HCT116 (cell line): ENCODE data around the gene LMX1A. TPM values are rescaled to one million over a fixed set of nuclear protein-coding genes. Genes with fewer than 3 reads are reported as not detected.

Experiments
- ATAC-seq: fragments of 200-7000 bp; cut with Tn5 transposase; 2 replicates; pipeline ENCODE4 v1.9.1; 2020; ENCODE audit warnings: mild to moderate bottlenecking, moderate library complexity
- BruUV-seq: library from RNA; stranded (reverse); fragments of 400-500 nt; replicated peaks from 2 replicates; lab custom pipeline; 2021; lab: Mats Ljungman, UMichigan
- CTCF ChIA-PET: fragments of 300-600 bp; sonication (Branson Sonifier 250); formaldehyde crosslinking; loops from one replicate; lab custom pipeline; 2021; ENCODE audit warnings: antibody characterized with exemption; lab: Charles Lee
- POLR2A ChIA-PET: fragments of 300-600, 350-600 bp; sonication (Branson Sonifier 250); formaldehyde crosslinking; loops from one replicate; lab custom pipeline; 2021; ENCODE audit warnings: antibody characterized with exemption; lab: Charles Lee
- RAD21 ChIA-PET, 2 experiments: fragments of 300-600 bp; sonication (Branson Sonifier 250); formaldehyde crosslinking; loops; one replicate each; lab custom pipeline; 2023; ENCODE audit warnings: low total read pairs in 2 of 2; ENCODE audit not compliant: uncharacterized antibody in 2 of 2, unreplicated experiment in 2 of 2, low non-redundant PET in 1 of 2; lab: Charles Lee
- DNase-seq: peaks from one replicate; pipeline ENCODE4 v3.0.0-alpha.2; 2010; ENCODE audit warnings: low read depth, low spot score
- H2AFZ ChIP-seq: fragments of 200-600 bp; shearing (Covaris generic), sonication (generic); 2 replicates; pipeline ENCODE4 v1.6.1; 2017; ENCODE audit warnings: low read depth, mixed run types, mixed read lengths, antibody characterized with exemption, low read length; ENCODE audit not compliant: poor library complexity, severe bottlenecking
- H3K27ac ChIP-seq: 2 replicates; pipeline ENCODE4 v1.5.1; 2012; ENCODE audit warnings: low read depth, low read length
- H3K27me3 ChIP-seq: fragments of 200-600 bp; sonication (generic); 2 replicates; pipeline ENCODE4 v1.6.1; 2016; ENCODE audit warnings: mixed run types, low read length, mixed read lengths; ENCODE audit not compliant: insufficient read depth
- H3K36me3 ChIP-seq, 2 experiments: fragments of 200-500 bp in 1 of 2; fragments of 200-600 bp in 1 of 2; sonication (Bioruptor generic) in 1 of 2; sonication (generic) in 1 of 2; 2 replicates each; pipeline versions ENCODE4 v1.5.1 to v1.6.1; 2014 to 2016; ENCODE audit warnings: low read length in 2 of 2, inconsistent platforms in 1 of 2, mixed read lengths in 1 of 2, mixed run types in 1 of 2; ENCODE audit not compliant: insufficient read depth in 2 of 2, control insufficient read depth in 1 of 2
- H3K4me1 ChIP-seq, 2 experiments: fragments of 200-600 bp in 1 of 2; sonication (generic) in 1 of 2; 2 replicates each; pipeline versions ENCODE4 v1.5.1 to v1.6.1; 2012 to 2017; ENCODE audit warnings: low read length in 2 of 2, inconsistent platforms in 1 of 2, mild to moderate bottlenecking in 1 of 2, mixed read lengths in 1 of 2, mixed run types in 1 of 2, moderate library complexity in 1 of 2; ENCODE audit not compliant: insufficient read depth in 2 of 2, control insufficient read depth in 1 of 2
- H3K4me2 ChIP-seq: fragments of 200-600 bp; sonication (generic); 2 replicates; pipeline ENCODE4 v1.6.1; 2017; ENCODE audit warnings: mixed run types, low read length, mixed read lengths
- H3K4me3 ChIP-seq, 2 experiments: fragments of 200-600 bp in 1 of 2; sonication (generic) in 1 of 2; replicated peaks in 1 of 2; 2 replicates each; pipeline ENCODE4 v1.5.1; 2011 to 2016; ENCODE audit warnings: low read length in 2 of 2, control low read depth in 1 of 2, low read depth in 1 of 2, mild to moderate bottlenecking in 1 of 2, mixed read lengths in 1 of 2, mixed run types in 1 of 2
- H3K79me2 ChIP-seq: fragments of 200-600 bp; sonication (generic); 2 replicates; pipeline ENCODE4 v1.6.1; 2017; ENCODE audit warnings: mild to moderate bottlenecking, mixed run types, low read length, moderate library complexity, mixed read lengths; ENCODE audit not compliant: insufficient read depth
- H3K9ac ChIP-seq: fragments of 200-600 bp; sonication (generic); 2 replicates; pipeline ENCODE4 v1.6.1; 2016; ENCODE audit warnings: low read length, mixed read lengths
- H3K9me2 ChIP-seq: fragments of 200-600 bp; sonication (generic), shearing (Covaris generic); 2 replicates; pipeline ENCODE4 v1.6.1; 2017; ENCODE audit warnings: mixed run types, mild to moderate bottlenecking, moderate library complexity; ENCODE audit not compliant: insufficient read depth
- H3K9me3 ChIP-seq, 2 experiments: fragments of 200-500 bp in 1 of 2; fragments of 200-600 bp in 1 of 2; sonication (Bioruptor generic) in 1 of 2; sonication (generic) in 1 of 2; 2 replicates each; pipeline ENCODE4 v1.6.1; 2014 to 2017; ENCODE audit warnings: low read length in 2 of 2, mixed read lengths in 2 of 2, inconsistent platforms in 1 of 2, low read depth in 1 of 2, mild to moderate bottlenecking in 1 of 2, mixed run types in 1 of 2, moderate library complexity in 1 of 2; ENCODE audit not compliant: control insufficient read depth in 1 of 2, insufficient read depth in 1 of 2
- H4K20me1 ChIP-seq: fragments of 200-600 bp; sonication (generic), shearing (Covaris generic); 2 replicates; pipeline ENCODE4 v1.6.1; 2017; ENCODE audit warnings: mixed run types, mild to moderate bottlenecking, moderate library complexity; ENCODE audit not compliant: insufficient read depth
- CBX3 ChIP-seq: IDR thresholded peaks from 2 replicates; pipeline ENCODE4 v1.6.1; 2012; ENCODE audit warnings: low read depth
- CEBPB ChIP-seq: IDR thresholded peaks from 2 replicates; pipeline ENCODE4 v1.6.1; 2012; ENCODE audit warnings: low read depth
- EGR1 ChIP-seq: IDR thresholded peaks from 2 replicates; pipeline ENCODE4 v1.6.1; 2012; ENCODE audit warnings: low read depth
- ELF1 ChIP-seq: IDR thresholded peaks from 2 replicates; pipeline ENCODE4 v1.6.1; 2012; ENCODE audit warnings: low read depth, borderline replicate concordance
- EZH2 ChIP-seq: fragments of 200-600 bp; sonication (generic); IDR thresholded peaks from 2 replicates; pipeline ENCODE4 v1.6.1; 2017; ENCODE audit warnings: antibody characterized with exemption, mixed run types
- EZH2phosphoT487 ChIP-seq: fragments of 200-600 bp; IDR thresholded peaks from 2 replicates; pipeline ENCODE4 v1.6.1; 2018; ENCODE audit warnings: antibody characterized with exemption, borderline replicate concordance
- FOSL1 ChIP-seq: IDR thresholded peaks from 2 replicates; pipeline ENCODE4 v1.6.1; 2012; ENCODE audit warnings: low read depth
- JUND ChIP-seq: IDR thresholded peaks from 2 replicates; pipeline ENCODE4 v1.6.1; 2012
- POLR2A ChIP-seq: IDR thresholded peaks from 2 replicates; pipeline ENCODE4 v1.7.0; 2011; ENCODE audit warnings: borderline replicate concordance; ENCODE audit not compliant: insufficient read depth, insufficient read length; ENCODE audit errors: extremely low read depth
- POLR2AphosphoS5 ChIP-seq: IDR thresholded peaks from 2 replicates; pipeline ENCODE4 v1.6.1; 2011; ENCODE audit warnings: mild to moderate bottlenecking, low read depth, low read length, moderate library complexity
- RAD21 ChIP-seq: IDR thresholded peaks from 2 replicates; pipeline ENCODE4 v1.6.1; 2012; ENCODE audit warnings: low read depth, mild to moderate bottlenecking
- SP1 ChIP-seq: IDR thresholded peaks from 2 replicates; pipeline ENCODE4 v1.6.1; 2012; ENCODE audit warnings: low read depth
- YY1 ChIP-seq: IDR thresholded peaks from 2 replicates; pipeline ENCODE4 v1.6.1; 2011; ENCODE audit warnings: low read length, low read depth, moderate library complexity, mild to moderate bottlenecking; ENCODE audit not compliant: insufficient replicate concordance; ENCODE audit errors: extremely low read depth
- ZFX ChIP-seq: fragments of 450-650 bp; IDR thresholded peaks from 2 replicates; pipeline ENCODE4 v1.6.1; 2017
- ZNF274 ChIP-seq: fragments of 200-500 bp; sonication (Bioruptor generic); IDR thresholded peaks from 2 replicates; pipeline ENCODE4 v1.6.1; 2014; ENCODE audit warnings: mild to moderate bottlenecking, low read depth, low read length, inconsistent platforms
- intact Hi-C: fragments of 100-400 bp; cut with micrococcal nuclease; formaldehyde crosslinking; loops from 2 replicates; pipeline ENCODE4 v1.10.0; 2022
- total RNA-seq: library from RNA; stranded (reverse); gene quantifications from one replicate; pipeline ENCODE4 v1.2.1, GENCODE V29; 2021; ENCODE audit not compliant: unreplicated experiment
- TF ChIP-seq, protein P1 (sequence below): IDR thresholded peaks from 2 replicates; pipeline ENCODE4 v1.6.1; 2012; ENCODE audit warnings: low read depth
- TF ChIP-seq, protein P2 (sequence below), 3 experiments: fragments of 200-600 bp in 1 of 3; sonication (generic) in 1 of 3; IDR thresholded peaks in 2 of 3; conservative IDR thresholded peaks in 1 of 3; 2 replicates each; pipeline ENCODE4 v1.5.1; 2012 to 2017; ENCODE audit warnings: low read depth in 2 of 3, low read length in 2 of 3, antibody characterized with exemption in 1 of 3, borderline replicate concordance in 1 of 3, control low read depth in 1 of 3, mild to moderate bottlenecking in 1 of 3, mixed read lengths in 1 of 3, mixed run types in 1 of 3, moderate library complexity in 1 of 3; ENCODE audit not compliant: insufficient read depth in 1 of 3
- TF ChIP-seq, protein P3 (sequence below): IDR thresholded peaks from 2 replicates; pipeline ENCODE4 v1.6.1; 2012
- TF ChIP-seq, protein P4 (sequence below): IDR thresholded peaks from 2 replicates; pipeline ENCODE4 v1.6.1; 2012
- TF ChIP-seq, protein P5 (sequence below): IDR thresholded peaks from 2 replicates; pipeline ENCODE4 v1.6.1; 2011; ENCODE audit warnings: mild to moderate bottlenecking, low read length, moderate library complexity; ENCODE audit not compliant: insufficient replicate concordance; ENCODE audit errors: extremely low read depth

The LMX1A gene
- total RNA-seq, 1 experiment from 2014 or later = not detected

DNA sequence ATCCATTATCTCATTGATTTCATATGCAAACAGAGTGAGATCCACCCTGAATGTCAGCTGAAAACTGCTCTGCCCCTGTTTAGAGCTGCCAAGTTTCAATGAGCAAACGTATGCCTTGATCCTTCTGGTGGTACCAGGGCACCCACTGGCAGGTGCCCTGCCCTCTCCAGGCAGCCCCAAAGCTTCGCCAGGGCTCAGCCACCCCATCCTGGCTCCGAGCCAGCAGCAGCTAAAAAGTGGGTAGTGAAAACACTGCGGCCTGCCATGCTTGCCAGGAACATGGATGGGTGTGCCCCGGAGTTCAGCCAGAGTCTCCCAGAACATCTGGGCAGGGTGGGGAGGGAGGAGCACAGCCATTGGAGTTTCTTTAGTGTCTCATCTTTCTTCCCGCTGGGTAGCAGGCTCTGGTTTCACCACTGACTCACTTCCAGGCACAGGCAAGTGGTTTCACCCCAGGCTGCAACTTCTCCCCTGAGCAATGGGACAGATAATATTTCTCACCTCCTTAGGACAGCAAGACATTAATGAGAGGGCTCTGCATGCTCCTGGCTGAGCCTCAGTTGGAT lies 8.1 kb upstream of the LMX1A start:
- H3K9me2 ChIP-seq = no peaks in the 10 kb centered on the region
- ATAC-seq (peak; percentile 83), DNase-seq (peak; percentile 45)
- H4K20me1 ChIP-seq = no peaks in the 10 kb centered on the region
- H3K4me2 ChIP-seq = peak overlapping the region; percentile 67
- H2AFZ ChIP-seq = no peak overlapping the region
- ChIA-PET CTCF (interaction anchor here (1.2 to 1.5 kb wide), 2 partner anchors 235 to 250 kb away, joined by 3 to 4 read pairs; no protein-coding TSS in a partner anchor), RAD21 (no interaction called here), POLR2A (no interaction called here)
- no peaks in the 10 kb centered on the region for H3K9me3 ChIP-seq
- intact Hi-C loops = loop anchor here (5.0 kb wide), 2 partner anchors 217 to 237 kb away; no protein-coding TSS in a partner anchor
- peaks cover 11 to 21% of the 10 kb centered on the region in 2 experiments; a peak in 3 of 4 replicates for H3K4me1 ChIP-seq
- no TSS peak for BruUV-seq
- no peak overlapping the region for H3K9ac ChIP-seq
- no peak overlapping the region for H3K27ac ChIP-seq
- H3K27me3 ChIP-seq = no peaks in the 10 kb centered on the region
- H3K4me3 ChIP-seq = peak overlapping the region in 1 of 2 experiments; percentile 10; a peak in 1 of 4 replicates
- H3K36me3 ChIP-seq = no peaks in the 10 kb centered on the region
- no peaks in the 10 kb centered on the region for H3K79me2 ChIP-seq
- TF ChIP-seq ZNF274 (no peak), RAD21 (no peak), CBX3 (peak; percentile 73), EGR1 (no peak), POLR2A (no peak), SP1 (peak; percentile 67), FOSL1 (peak; percentile 66), EZH2 (no peak), JUND (peak; percentile 59), ELF1 (no peak), ZFX (no peak), YY1 (peak; percentile 54), CEBPB (0 out of 2 replicates have a peak, but pooled peaks have one; percentile 25), POLR2AphosphoS5 (peak; percentile 38; the same call in 1 of the 2 replicates), EZH2phosphoT487 (no peak)
- TF ChIP-seq, protein P1, sequence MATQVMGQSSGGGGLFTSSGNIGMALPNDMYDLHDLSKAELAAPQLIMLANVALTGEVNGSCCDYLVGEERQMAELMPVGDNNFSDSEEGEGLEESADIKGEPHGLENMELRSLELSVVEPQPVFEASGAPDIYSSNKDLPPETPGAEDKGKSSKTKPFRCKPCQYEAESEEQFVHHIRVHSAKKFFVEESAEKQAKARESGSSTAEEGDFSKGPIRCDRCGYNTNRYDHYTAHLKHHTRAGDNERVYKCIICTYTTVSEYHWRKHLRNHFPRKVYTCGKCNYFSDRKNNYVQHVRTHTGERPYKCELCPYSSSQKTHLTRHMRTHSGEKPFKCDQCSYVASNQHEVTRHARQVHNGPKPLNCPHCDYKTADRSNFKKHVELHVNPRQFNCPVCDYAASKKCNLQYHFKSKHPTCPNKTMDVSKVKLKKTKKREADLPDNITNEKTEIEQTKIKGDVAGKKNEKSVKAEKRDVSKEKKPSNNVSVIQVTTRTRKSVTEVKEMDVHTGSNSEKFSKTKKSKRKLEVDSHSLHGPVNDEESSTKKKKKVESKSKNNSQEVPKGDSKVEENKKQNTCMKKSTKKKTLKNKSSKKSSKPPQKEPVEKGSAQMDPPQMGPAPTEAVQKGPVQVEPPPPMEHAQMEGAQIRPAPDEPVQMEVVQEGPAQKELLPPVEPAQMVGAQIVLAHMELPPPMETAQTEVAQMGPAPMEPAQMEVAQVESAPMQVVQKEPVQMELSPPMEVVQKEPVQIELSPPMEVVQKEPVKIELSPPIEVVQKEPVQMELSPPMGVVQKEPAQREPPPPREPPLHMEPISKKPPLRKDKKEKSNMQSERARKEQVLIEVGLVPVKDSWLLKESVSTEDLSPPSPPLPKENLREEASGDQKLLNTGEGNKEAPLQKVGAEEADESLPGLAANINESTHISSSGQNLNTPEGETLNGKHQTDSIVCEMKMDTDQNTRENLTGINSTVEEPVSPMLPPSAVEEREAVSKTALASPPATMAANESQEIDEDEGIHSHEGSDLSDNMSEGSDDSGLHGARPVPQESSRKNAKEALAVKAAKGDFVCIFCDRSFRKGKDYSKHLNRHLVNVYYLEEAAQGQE = no peak
- TF ChIP-seq, protein P2, sequence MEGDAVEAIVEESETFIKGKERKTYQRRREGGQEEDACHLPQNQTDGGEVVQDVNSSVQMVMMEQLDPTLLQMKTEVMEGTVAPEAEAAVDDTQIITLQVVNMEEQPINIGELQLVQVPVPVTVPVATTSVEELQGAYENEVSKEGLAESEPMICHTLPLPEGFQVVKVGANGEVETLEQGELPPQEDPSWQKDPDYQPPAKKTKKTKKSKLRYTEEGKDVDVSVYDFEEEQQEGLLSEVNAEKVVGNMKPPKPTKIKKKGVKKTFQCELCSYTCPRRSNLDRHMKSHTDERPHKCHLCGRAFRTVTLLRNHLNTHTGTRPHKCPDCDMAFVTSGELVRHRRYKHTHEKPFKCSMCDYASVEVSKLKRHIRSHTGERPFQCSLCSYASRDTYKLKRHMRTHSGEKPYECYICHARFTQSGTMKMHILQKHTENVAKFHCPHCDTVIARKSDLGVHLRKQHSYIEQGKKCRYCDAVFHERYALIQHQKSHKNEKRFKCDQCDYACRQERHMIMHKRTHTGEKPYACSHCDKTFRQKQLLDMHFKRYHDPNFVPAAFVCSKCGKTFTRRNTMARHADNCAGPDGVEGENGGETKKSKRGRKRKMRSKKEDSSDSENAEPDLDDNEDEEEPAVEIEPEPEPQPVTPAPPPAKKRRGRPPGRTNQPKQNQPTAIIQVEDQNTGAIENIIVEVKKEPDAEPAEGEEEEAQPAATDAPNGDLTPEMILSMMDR (IDR thresholded peaks at IDR 0.05 in 2 of 3, conservative IDR thresholded peaks at IDR 0.05 in 1 of 3; ENCODE audit: borderline replicate concordance in 1 of 3, insufficient read depth in 1 of 3, low read depth in 2 of 3, low read length in 2 of 3) = no peak
- TF ChIP-seq, protein P3, sequence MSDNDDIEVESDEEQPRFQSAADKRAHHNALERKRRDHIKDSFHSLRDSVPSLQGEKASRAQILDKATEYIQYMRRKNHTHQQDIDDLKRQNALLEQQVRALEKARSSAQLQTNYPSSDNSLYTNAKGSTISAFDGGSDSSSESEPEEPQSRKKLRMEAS = peak; percentile 67
- TF ChIP-seq, protein P4, sequence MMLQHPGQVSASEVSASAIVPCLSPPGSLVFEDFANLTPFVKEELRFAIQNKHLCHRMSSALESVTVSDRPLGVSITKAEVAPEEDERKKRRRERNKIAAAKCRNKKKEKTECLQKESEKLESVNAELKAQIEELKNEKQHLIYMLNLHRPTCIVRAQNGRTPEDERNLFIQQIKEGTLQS = no peak; the same call in 1 of the 2 replicates
- TF ChIP-seq, protein P5, sequence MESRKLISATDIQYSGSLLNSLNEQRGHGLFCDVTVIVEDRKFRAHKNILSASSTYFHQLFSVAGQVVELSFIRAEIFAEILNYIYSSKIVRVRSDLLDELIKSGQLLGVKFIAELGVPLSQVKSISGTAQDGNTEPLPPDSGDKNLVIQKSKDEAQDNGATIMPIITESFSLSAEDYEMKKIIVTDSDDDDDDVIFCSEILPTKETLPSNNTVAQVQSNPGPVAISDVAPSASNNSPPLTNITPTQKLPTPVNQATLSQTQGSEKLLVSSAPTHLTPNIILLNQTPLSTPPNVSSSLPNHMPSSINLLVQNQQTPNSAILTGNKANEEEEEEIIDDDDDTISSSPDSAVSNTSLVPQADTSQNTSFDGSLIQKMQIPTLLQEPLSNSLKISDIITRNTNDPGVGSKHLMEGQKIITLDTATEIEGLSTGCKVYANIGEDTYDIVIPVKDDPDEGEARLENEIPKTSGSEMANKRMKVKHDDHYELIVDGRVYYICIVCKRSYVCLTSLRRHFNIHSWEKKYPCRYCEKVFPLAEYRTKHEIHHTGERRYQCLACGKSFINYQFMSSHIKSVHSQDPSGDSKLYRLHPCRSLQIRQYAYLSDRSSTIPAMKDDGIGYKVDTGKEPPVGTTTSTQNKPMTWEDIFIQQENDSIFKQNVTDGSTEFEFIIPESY = no peak
